GM19455 (cell line): ENCODE results near the gene ONECUT3.
"Not testable (repeated sequence)": the region's sequence is repeated elsewhere in the genome, so short reads cannot be mapped to it uniquely, and the experiment has no call there.

ENCODE experiments used
- ATAC-seq: cut with Tn5 transposase; IDR thresholded peaks from one replicate; pipeline ENCODE4 v1.9.1; 2021; ENCODE audit not compliant: unreplicated experiment

The ONECUT3 gene

DNA sequence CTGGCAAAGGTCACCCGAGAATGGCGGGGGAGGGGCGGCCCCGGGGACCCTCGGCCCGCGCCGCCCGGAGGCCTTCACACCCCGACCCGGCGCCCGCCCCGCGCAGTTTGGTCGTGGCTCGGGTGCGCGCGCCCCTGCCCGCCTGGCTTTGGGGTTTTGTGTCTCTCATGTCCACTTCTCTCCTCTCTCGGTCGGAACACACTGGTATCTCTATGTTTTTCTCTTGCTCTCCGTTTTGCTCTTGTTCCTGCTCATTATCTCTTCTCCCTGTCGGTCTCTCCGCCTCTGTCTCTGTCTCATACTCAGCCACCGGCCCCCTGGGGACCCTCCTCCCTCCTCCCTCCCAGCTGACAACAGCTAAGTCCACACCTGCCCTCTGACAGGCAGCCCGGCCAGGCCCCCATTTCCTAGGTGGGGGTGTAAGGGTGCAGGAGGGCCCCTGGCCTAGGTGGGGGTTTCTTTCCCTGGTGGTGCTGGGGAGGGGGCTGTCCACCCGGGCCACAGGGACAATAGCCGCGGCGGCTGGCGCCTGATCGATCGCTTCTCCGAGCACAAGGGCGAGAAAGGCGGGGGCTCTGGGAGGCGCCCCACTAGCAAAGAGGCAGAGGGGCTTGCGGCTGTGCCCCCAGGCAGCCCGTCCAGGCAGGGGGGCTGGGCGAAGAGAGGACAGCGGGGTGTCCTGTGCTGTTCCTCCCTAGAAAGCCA, 2.3 kb downstream of the ONECUT3 start:
- ATAC-seq, result no peak

DNA sequence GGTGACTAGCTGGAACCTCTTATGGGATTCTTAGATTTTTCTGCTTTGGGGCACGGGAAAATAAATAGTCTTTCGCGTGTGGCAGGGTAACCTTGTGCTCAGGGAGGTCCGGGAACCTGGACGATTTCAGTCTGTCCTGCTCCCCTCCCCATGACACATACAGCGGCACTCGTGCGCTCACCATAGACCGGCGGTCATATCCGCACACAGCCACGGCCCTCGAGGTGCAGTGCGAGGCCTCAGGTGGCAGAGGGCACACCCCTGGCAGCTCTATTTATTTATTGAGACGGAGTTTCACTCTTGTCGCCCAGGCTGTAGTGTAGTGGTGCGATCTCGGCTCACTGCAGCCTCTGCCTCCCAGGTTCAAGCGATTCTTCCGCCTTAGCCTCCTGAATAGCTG, 3.0 kb downstream of the ONECUT3 start:
- no peak for ATAC-seq

- ATAC-seq, result no peak
Measured at GRCh38 chr19:1756705-1757465, 3.6 kb downstream of the ONECUT3 start.

- no peak for ATAC-seq
Measured at GRCh38 chr19:1757468-1758230, 4.3 kb downstream of the ONECUT3 start.

DNA sequence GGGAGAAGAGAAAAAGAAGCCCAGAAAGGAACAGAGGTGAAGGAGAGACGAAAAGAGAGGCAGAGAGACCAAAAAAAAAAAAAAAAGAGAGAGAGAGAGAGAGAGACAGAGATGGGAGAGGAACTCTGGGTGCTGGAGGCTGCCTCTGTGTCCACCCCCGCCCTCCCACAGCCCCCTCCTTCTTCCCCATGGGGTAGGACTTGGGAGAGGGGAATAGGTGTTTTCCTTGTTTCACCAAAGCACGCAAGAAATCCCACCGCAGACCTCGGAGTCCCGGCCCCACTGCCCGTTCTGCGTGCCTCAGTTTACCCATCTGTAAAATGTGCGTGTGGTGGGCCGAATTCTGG, 4.9 kb downstream of the ONECUT3 start:
- no peak for ATAC-seq

DNA sequence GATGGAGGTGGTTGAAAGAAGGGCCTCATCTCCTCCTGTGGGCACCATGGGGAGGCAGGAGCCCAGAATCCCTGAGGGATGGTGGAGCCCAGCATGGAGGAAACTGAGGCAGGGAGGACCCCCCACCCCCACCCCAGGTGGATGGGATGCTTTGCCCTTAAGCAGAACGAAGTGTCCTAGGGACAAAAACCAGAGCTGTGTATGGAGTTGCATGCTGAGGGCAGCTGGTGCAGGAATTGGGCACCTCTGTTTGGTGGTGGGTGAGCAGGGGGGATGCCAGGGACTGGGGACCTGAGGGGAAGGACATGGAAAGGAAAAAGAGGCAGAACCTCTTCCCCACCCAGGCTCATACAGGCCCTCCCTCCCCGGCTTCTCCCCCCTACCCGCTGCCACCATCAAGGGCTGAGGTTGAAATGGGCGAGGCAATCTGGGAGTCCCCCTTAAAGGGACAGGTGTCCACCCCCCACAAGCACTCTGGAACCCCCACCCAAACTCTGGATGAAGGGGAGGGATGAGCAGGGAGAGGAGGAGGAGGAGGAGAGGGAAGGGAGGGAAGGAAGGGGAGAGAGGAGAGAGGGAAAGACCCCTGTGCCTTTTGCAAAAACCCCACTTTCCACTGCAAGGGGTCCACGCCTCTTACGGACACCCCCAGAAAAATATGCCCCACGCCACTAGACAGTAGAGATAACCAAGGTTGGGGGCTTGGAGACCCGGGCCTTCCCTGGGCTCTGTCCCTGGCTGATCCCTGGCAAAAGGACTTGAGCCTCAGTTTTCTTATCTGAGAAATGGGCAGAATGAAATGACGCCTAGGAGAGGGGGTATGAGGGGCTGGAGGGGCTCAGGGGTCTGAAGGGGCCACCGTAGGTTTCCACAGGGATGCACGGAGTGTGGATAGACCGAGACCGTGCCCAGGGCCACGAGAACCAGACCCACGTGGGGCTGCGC, 5.9 kb downstream of the ONECUT3 start:
- ATAC-seq, result no peak

DNA sequence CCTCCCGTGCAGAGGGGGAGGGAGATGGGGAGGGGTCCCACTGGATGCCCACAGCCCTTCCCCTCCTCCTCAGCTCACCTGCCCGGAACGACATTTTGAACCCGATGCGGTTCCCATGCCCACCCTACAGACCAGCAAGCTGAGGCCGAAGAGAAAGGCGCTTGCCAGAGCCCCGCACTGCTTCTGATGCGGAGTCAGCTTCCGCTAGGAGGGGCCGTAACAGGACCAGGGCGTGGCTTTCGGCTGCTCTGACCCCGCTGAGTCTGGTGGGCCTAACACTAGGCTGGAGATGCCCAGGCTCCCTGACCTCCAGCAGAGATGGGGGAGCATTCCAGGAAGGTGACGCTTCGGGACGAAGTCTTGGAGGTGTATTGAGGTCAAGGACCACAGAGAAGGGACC, 6.7 kb downstream of the ONECUT3 start:
- no peak for ATAC-seq

GRCh38 chr19:1760786-1761527, 7.7 kb downstream of the ONECUT3 start:
- ATAC-seq, result not testable (repeated sequence)

- ATAC-seq, result no peak
Measured at GRCh38 chr19:1761528-1762242, 8.4 kb downstream of the ONECUT3 start.

- ATAC-seq, result no peak
Measured at GRCh38 chr19:1762243-1763117, 9.2 kb downstream of the ONECUT3 start.

GRCh38 chr19:1763648-1764639, 10.6 kb downstream of the ONECUT3 start:
- ATAC-seq, result no peak

DNA sequence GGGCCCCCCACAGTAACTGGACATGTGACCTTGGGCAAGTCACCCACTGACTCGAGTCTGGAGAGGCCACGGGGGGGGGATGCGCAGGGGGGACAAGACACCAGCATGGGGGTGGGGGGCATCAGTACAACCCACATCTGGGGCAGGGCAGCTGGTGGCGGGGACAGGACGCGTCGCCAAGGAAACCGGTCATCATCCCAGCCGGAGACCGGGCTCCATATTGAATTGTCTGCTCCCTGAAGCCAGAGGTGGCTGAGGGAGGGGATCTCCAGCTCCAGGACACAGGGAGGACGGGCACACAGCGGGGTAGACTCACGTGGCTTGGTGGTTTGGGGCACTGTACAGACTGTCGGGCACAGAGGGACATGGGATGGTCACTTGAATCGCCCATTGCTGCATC, 11.4 kb downstream of the ONECUT3 start:
- no peak for ATAC-seq

GRCh38 chr19:1765232-1765903, 12.1 kb downstream of the ONECUT3 start:
- ATAC-seq, result no peak

GRCh38 chr19:1765904-1766799, 12.8 kb downstream of the ONECUT3 start:
- ATAC-seq, result no peak

- ATAC-seq, result no peak
Measured at GRCh38 chr19:1766800-1767352, 13.6 kb downstream of the ONECUT3 start.
